ENCODE measurements around the gene MED25. TPM values are rescaled to one million over a fixed set of nuclear protein-coding genes. Genes with fewer than 3 reads are reported as not detected.

MED25 gene
- polyA plus RNA-seq, 1 of the 3 experiments (the other 2 are of a cell fraction): 30.2 TPM

DNA sequence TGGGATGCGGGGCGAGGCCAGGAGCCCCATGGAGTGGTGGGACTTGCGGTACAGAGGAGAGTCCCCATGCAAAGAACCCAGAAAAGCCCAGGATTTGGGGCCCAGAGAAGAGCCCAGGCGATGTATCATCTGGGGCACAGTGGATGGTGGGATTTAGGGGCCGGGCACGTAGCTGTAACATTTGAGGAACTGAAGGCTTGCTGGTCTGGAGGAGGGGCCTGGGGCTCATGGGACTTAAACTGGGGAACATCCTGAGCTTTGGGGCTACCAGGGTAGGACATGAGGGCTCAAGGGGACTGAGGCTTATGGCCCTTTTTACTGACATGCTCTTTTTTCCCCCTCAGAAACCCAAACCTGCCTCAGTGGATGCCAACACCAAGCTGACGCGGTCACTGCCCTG, 13.5 kb downstream of the MED25 start:
- no peaks in the 10 kb centered on the region for H3K9me3 ChIP-seq
- CTCF ChIA-PET: no interaction called here
- no peak overlapping the region for H2AFZ ChIP-seq (ENCODE audit: low read depth)
- POLR2A ChIA-PET: no interaction called here
- no peak overlapping the region for H3K9ac ChIP-seq
- 96% methylated on average over 6 of the region's 8 CpGs for WGBS (ENCODE audit: low lambda C conversion rate)
- no peak overlapping the region for H3K4me3 ChIP-seq (ENCODE audit: low read depth in 2 of 2, low read length in 1 of 2)
- 0 out of 2 replicates have a peak, but pooled peaks cover 5% of the 10 kb centered on the region for H4K20me1 ChIP-seq (ENCODE audit: insufficient read depth)
- no peak overlapping the region for H3K4me2 ChIP-seq
- no peaks in the 10 kb centered on the region for H3K9me2 ChIP-seq
- H3F3A ChIP-seq (replicated peaks; ENCODE audit: insufficient read depth): no peaks in the 10 kb centered on the region
- H3K27me3 ChIP-seq (ENCODE audit: insufficient read depth): no peaks in the 10 kb centered on the region
- no peak for DNase-seq
- H3K4me1 ChIP-seq (ENCODE audit: control insufficient read depth in 1 of 2, insufficient read depth in 2 of 2, low read depth in 1 of 2, low read length in 1 of 2): no peaks in the 10 kb centered on the region
- H3K27ac ChIP-seq (ENCODE audit: low read depth in 2 of 2, low read length in 1 of 2): no peak overlapping the region
- H3K79me2 ChIP-seq (ENCODE audit: insufficient read depth): peaks cover 7% of the 10 kb centered on the region; the same call in 1 of the 2 replicates
- peaks cover 4 to 52% of the 10 kb centered on the region in 2 experiments for H3K36me3 ChIP-seq (replicated peaks in 1 of 2; ENCODE audit: control insufficient read depth in 1 of 2, insufficient read depth in 2 of 2, low read length in 1 of 2)
- TF ChIP-seq NRF1 (IDR thresholded peaks at IDR 0.05; ENCODE audit: low read depth, low read length): no peak
- TF ChIP-seq MXI1 (IDR thresholded peaks at IDR 0.05; ENCODE audit: low read depth, low read length): no peak
- TF ChIP-seq TAF1 (IDR thresholded peaks at IDR 0.05; ENCODE audit: borderline replicate concordance, low read depth, low read length): no peak
- no peak for TF ChIP-seq MAX (IDR thresholded peaks at IDR 0.05; ENCODE audit: low read depth)
- TF ChIP-seq RAD21 (IDR thresholded peaks at IDR 0.05; ENCODE audit: low read length): no peak
- TF ChIP-seq FOXJ3 (CRISPR knock-in tag; IDR thresholded peaks at IDR 0.05): no peak
- TF ChIP-seq, protein P1, sequence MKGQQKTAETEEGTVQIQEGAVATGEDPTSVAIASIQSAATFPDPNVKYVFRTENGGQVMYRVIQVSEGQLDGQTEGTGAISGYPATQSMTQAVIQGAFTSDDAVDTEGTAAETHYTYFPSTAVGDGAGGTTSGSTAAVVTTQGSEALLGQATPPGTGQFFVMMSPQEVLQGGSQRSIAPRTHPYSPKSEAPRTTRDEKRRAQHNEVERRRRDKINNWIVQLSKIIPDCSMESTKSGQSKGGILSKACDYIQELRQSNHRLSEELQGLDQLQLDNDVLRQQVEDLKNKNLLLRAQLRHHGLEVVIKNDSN (IDR thresholded peaks at IDR 0.05; ENCODE audit: borderline replicate concordance, low read depth): no peak
- TF ChIP-seq NFIC (IDR thresholded peaks at IDR 0.05; ENCODE audit: borderline replicate concordance): no peak
- TF ChIP-seq RCOR1 (IDR thresholded peaks at IDR 0.05; ENCODE audit: low read length): no peak
- no peak for TF ChIP-seq USF2 (IDR thresholded peaks at IDR 0.05; ENCODE audit: borderline replicate concordance, low read depth, low read length)

DNA sequence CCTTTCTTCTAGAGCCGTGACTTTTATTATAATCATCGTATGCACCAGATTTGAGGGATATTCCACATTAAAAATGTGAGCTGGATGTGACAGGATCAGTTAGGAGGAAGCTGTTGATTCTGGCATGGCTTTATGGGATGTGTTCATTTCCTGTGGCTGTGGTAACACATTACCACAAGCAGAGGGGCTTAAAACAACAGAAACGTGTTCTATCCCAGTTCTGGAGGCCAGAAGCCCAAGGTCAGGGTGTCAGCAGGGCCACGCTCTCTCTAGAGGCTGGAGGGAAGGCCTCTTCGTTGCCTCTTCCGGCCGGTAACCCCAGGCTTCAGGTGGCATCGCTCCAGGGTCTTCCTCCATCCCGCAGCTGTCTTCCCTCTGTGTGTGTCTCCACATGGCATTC, 14.5 kb downstream of the MED25 start:
- Histone ChIP-seq H3K4me3 (ENCODE audit: low read depth in 2 of 2, low read length in 1 of 2) (no peak overlapping the region), H4K20me1 (ENCODE audit: insufficient read depth) (0 out of 2 replicates have a peak, but pooled peaks cover 5% of the 10 kb centered on the region), H3K27me3 (ENCODE audit: insufficient read depth) (no peaks in the 10 kb centered on the region), H3K27ac (ENCODE audit: low read depth in 2 of 2, low read length in 1 of 2) (no peak overlapping the region), H3K4me2 (no peak overlapping the region), H3F3A (replicated peaks; ENCODE audit: insufficient read depth) (no peaks in the 10 kb centered on the region), H3K4me1 (ENCODE audit: control insufficient read depth in 1 of 2, insufficient read depth in 2 of 2, low read depth in 1 of 2, low read length in 1 of 2) (no peaks in the 10 kb centered on the region), H3K36me3 (replicated peaks in 1 of 2; ENCODE audit: control insufficient read depth in 1 of 2, insufficient read depth in 2 of 2, low read length in 1 of 2) (peaks cover 4 to 60% of the 10 kb centered on the region in 2 experiments), H3K79me2 (ENCODE audit: insufficient read depth) (no peaks in the 10 kb centered on the region), H3K9me3 (no peaks in the 10 kb centered on the region), H3K9me2 (no peaks in the 10 kb centered on the region), H2AFZ (ENCODE audit: low read depth) (no peak overlapping the region), H3K9ac (no peak overlapping the region)
- ChIA-PET CTCF (interaction anchor here (1.2 kb wide), 1 partner anchor 28 kb away, joined by 3 read pairs; no protein-coding TSS in a partner anchor), POLR2A (no interaction called here)
- WGBS (ENCODE audit: low lambda C conversion rate): 87% methylated on average over 9 of the region's 9 CpGs
- DNase-seq: no peak
- TF ChIP-seq, protein P2, sequence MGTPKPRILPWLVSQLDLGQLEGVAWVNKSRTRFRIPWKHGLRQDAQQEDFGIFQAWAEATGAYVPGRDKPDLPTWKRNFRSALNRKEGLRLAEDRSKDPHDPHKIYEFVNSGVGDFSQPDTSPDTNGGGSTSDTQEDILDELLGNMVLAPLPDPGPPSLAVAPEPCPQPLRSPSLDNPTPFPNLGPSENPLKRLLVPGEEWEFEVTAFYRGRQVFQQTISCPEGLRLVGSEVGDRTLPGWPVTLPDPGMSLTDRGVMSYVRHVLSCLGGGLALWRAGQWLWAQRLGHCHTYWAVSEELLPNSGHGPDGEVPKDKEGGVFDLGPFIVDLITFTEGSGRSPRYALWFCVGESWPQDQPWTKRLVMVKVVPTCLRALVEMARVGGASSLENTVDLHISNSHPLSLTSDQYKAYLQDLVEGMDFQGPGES (IDR thresholded peaks at IDR 0.05; ENCODE audit: low read depth, low read length): no peak
- TF ChIP-seq NFIC (IDR thresholded peaks at IDR 0.05; ENCODE audit: borderline replicate concordance): no peak
- no peak for TF ChIP-seq PBX3 (IDR thresholded peaks at IDR 0.05)
- no peak for TF ChIP-seq FOXJ3 (CRISPR knock-in tag; IDR thresholded peaks at IDR 0.05)
- TF ChIP-seq GATA2 (CRISPR knock-in tag; IDR thresholded peaks at IDR 0.05): no peak
- TF ChIP-seq TEAD4 (IDR thresholded peaks at IDR 0.05; ENCODE audit: borderline replicate concordance, insufficient read depth): no peak
- TF ChIP-seq EZH2phosphoT487 (IDR thresholded peaks at IDR 0.05; ENCODE audit: borderline replicate concordance, low read depth): no peak
- TF ChIP-seq, protein P1 (IDR thresholded peaks at IDR 0.05; ENCODE audit: borderline replicate concordance, low read depth): no peak
- no peak for TF ChIP-seq POLR2AphosphoS5 (IDR thresholded peaks at IDR 0.05; ENCODE audit: low read depth, low read length)
- no peak for TF ChIP-seq RXRA (IDR thresholded peaks at IDR 0.05; ENCODE audit: borderline replicate concordance, low read depth)
- TF ChIP-seq, protein P3, sequence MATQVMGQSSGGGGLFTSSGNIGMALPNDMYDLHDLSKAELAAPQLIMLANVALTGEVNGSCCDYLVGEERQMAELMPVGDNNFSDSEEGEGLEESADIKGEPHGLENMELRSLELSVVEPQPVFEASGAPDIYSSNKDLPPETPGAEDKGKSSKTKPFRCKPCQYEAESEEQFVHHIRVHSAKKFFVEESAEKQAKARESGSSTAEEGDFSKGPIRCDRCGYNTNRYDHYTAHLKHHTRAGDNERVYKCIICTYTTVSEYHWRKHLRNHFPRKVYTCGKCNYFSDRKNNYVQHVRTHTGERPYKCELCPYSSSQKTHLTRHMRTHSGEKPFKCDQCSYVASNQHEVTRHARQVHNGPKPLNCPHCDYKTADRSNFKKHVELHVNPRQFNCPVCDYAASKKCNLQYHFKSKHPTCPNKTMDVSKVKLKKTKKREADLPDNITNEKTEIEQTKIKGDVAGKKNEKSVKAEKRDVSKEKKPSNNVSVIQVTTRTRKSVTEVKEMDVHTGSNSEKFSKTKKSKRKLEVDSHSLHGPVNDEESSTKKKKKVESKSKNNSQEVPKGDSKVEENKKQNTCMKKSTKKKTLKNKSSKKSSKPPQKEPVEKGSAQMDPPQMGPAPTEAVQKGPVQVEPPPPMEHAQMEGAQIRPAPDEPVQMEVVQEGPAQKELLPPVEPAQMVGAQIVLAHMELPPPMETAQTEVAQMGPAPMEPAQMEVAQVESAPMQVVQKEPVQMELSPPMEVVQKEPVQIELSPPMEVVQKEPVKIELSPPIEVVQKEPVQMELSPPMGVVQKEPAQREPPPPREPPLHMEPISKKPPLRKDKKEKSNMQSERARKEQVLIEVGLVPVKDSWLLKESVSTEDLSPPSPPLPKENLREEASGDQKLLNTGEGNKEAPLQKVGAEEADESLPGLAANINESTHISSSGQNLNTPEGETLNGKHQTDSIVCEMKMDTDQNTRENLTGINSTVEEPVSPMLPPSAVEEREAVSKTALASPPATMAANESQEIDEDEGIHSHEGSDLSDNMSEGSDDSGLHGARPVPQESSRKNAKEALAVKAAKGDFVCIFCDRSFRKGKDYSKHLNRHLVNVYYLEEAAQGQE (IDR thresholded peaks at IDR 0.05; ENCODE audit: low read depth, low read length): no peak
- TF ChIP-seq FOSL2 (IDR thresholded peaks at IDR 0.05; ENCODE audit: borderline replicate concordance, low read depth): no peak
